NCI-H2029 (cell line): ENCODE data around the gene MYO18A.
"Not testable (repeated sequence)": the region's sequence is repeated elsewhere in the genome, so short reads cannot be mapped to it uniquely, and the experiment has no call there.

Experiments used
- DNase-seq: peaks from one replicate; lab custom pipeline; 2025; lab: John Stamatoyannopoulos, UW

MYO18A gene, protein sequence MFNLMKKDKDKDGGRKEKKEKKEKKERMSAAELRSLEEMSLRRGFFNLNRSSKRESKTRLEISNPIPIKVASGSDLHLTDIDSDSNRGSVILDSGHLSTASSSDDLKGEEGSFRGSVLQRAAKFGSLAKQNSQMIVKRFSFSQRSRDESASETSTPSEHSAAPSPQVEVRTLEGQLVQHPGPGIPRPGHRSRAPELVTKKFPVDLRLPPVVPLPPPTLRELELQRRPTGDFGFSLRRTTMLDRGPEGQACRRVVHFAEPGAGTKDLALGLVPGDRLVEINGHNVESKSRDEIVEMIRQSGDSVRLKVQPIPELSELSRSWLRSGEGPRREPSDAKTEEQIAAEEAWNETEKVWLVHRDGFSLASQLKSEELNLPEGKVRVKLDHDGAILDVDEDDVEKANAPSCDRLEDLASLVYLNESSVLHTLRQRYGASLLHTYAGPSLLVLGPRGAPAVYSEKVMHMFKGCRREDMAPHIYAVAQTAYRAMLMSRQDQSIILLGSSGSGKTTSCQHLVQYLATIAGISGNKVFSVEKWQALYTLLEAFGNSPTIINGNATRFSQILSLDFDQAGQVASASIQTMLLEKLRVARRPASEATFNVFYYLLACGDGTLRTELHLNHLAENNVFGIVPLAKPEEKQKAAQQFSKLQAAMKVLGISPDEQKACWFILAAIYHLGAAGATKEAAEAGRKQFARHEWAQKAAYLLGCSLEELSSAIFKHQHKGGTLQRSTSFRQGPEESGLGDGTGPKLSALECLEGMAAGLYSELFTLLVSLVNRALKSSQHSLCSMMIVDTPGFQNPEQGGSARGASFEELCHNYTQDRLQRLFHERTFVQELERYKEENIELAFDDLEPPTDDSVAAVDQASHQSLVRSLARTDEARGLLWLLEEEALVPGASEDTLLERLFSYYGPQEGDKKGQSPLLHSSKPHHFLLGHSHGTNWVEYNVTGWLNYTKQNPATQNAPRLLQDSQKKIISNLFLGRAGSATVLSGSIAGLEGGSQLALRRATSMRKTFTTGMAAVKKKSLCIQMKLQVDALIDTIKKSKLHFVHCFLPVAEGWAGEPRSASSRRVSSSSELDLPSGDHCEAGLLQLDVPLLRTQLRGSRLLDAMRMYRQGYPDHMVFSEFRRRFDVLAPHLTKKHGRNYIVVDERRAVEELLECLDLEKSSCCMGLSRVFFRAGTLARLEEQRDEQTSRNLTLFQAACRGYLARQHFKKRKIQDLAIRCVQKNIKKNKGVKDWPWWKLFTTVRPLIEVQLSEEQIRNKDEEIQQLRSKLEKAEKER (N-terminal part only)

DNA sequence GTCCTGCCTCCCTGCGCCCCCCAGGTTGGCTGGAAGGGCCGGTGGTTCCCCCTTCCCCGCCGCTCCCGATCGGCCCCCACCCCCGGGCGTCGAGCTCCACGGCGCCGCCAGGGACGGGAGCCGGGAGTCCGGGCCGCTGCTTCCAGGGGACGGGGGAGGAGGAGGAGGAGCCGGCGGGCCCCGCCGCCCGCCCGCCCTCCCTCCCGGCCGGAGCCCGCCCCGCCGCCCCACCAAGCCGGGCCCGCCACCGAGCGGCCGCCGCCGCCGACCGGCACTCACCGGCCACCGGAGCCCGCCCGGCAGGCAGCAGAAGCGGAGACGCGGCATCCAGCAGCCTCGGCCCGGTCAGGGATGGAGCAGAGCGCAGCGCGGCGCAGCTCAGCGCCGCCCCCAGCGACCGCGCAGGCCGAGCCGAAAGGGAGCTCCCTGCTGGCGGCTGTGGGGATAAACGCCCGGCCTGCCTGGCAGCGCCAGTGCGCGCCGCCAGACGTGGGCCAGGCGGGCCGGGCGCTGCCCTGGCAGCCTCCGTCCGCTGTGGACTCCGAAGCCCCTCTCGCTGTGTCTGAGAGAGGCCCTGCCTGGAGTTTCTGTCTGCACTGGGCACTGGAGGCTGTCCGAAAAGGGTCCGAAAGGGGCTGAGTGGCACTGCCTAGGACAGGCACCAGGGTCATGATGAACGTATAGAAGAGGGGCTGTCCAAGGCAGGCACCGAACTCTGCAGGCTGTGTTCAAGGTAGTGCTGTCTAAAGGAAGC is at the start of gene MYO18A:
Gene MYO18A (minus strand): TSS at position 365 of the 754 bp plus-strand sequence. CDS start 13,458 bp downstream, outside the sequence.
- DNase-seq = peak; percentile 66

DNA sequence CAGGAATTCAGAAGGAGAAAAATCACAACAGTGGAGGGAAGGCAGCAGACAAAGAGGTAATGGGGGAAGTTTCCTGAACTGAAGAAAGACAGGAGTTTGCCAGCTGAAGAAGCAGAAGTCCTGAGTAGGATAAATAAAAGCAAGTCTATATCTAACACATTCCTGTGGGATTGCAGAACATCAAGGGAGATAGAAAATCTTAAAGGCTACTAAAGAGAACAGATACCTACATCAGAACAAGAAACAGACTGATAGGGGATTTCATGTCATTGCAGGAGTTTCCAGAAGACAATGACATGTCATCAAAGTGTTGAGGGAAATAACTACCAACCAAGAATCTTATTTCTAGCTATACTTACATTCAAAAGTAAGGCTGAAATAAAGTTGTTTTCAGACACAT is 45.2 kb upstream of the MYO18A start:
- no peak for DNase-seq

DNA sequence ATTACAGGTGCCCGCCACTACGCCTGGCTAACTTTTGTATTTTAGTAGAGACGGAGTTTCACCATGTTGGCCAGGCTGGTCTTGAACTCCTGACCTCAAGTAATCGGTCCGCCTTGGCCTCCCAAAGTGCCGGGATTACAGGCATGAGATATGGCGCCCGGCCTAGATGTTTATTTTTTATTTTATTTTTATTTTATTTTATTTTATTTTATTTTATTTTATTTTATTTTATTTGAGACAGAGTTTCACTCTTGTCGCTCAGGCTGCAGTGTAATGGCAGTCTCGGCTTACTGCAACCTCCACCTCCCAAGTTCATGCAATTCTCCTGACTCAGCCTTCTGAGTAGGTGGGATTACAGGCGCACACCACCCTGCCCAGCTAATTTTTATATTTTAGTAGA is 41.1 kb upstream of the MYO18A start:
- not testable (repeated sequence) for DNase-seq

DNA sequence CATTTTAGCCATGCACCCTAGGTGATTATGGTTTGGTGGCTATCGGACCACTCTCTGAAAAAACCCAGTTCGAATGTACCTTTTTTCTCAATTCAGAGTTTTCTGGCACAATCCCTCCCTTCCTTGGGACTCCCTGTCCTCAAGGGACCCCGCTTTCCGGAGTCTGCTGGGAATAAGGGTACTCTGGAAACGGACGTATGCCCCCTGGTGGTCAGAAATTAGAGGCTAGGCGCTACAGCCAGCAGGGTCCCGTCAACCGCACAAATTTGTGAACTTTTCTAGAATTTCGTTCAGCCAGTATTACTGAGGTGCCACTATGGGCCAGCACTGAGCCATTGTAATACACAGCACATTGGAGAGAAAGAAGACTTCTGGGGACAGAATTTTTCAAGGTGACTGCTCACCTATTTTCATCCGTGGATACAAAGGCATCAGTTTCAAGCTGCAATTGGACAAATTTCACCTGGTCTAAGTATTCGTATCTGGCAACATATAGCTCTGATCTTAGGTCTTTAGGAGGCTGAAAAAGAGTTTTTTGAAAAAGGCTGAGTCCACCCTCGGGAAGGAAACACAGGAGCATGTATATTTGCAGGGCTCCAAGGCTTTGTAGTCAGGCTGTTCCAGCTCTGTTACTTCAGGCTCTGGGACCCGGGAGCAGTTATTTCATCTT is 39.3 kb upstream of the MYO18A start:
- peak; percentile 45 for DNase-seq

DNA sequence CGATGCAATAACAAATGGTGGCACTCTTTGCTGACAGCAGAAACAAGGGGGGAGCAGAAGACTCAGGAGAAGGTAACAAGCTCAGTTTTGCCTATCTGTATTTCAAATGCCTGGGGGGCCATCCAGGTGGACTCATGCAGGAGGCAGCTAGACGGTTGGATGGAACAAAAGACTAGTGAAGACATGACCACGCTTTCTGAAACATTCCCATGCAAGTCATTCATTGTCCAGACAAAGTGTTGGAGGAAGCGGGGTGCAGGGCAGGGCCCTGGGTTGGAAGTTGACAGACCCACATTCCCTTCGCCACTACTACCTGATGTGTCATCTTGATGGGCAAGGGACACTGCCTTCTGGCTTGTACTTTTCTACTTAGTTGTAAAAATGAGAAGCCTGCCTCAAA is 36.7 kb upstream of the MYO18A start:
- no peak for DNase-seq

DNA sequence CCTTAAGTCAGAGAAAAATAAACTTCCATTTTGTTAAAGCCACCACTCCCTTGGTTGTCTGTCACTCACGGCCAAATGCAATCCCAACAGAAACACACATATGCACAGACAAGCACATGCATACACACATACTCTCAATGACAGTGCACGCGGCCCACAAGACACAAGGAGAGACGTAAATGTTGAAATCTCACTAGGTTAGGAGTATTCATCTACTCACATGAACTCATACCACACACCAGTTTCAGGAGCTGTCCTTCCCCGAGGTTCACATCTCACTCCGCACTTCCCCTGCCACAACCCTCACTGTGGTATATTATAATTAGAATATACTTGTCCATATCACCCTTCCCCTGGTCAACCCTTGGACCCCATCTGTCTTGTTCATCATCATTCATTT is 36.0 kb upstream of the MYO18A start:
- DNase-seq = no peak

DNA sequence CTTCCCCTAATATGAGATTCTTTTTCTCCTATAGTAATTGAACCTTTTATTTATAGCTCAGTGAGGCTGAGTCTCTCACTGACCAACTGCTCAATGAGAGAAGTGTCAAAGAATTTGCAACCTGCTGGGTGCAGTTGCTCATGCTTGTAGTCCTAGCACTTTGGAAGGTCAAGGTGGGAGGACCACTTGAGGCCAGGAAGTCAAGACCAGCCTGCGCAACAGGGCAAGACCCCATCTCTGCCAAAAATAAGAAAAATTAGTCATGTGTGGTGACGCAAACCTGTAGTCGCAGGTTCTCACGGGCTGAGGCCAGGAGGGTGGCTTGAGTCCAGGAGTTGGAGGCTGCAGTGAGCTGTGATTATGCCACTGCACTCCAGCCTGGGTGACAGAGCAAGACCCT is 35.5 kb upstream of the MYO18A start:
- no peak for DNase-seq

DNA sequence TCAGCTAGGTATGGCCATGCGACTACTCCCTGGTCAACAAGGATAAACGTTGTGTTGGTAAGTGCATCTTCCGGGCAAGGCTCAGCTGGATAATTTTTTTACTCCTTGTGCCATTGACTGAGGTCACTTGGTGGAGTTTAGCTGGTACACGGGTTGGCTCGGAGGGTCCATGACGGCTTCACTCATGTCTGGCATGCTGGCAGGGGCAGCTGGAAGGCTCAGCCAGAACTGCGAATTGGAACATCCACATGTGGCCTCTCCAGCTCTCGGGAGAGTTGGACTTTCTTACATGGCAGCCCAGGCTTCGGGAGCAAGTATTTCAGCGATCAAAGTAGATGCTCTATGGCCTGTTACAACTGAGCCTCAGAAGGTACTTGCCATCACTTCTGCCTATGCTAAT is 35.0 kb upstream of the MYO18A start:
- no peak for DNase-seq

DNA sequence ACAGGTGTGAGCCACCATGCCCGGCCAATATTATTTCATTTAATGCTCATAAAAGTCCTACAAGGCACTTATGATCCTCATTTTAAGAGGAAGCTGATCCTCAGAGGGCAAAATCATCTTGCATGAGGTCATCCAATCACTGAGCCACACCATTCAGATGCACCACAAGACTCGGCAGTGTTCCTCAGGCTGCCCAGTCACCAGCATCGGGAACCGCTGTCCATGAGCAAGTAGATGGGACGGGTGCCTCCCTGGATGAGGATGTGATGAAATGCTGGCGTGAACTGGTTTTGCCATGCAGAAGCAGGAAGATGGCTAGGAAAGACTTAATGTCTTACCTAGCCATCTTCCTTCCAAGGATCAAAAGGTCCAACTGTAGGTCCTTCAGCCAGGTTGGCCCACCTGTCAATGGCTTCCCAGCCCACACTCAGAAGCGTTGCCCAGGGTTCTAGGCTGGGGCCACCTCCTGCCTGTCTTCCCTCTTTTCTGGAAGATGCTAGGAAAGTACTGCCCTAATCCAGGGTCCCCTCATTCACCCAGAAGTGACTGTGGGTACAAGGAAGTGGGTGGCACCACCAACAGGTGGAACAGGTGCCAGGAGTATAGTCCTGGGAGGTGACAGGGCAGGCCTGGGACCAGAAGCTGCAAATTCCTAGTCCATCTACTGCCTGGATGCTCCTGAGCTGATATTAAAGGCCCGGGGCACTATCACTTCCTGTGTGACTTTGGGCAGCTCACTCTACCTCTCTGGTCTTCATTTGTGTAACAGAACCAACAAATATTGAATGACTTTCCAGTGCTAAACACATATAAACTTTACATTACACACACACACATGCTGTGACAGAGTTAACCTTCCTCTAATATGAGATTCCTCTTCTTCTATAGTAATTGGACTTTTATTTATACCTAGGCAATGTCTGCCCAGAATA is 34.3 kb upstream of the MYO18A start:
- no peak for DNase-seq

DNA sequence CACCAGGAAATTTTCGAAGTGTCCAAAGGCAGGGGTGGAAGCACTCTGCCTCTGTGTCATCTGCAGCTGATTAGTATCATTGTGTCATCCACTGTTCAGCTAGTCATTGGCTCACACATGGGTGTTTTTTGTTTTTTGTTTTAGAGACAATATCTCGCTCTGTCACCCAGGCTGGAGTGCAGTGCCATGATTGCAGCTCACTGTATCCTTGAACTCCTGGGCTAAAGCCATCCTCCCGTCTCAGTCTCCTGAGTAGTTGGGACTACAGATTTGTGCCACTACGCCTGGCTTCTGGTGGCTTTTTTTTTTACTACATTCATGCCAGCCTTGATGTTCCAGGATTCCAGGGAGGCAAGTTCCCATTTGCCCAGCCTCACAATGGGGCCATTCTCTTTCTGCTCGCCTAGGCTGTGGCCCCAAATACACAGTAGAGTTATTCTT is 32.5 kb upstream of the MYO18A start:
- DNase-seq = no peak

DNA sequence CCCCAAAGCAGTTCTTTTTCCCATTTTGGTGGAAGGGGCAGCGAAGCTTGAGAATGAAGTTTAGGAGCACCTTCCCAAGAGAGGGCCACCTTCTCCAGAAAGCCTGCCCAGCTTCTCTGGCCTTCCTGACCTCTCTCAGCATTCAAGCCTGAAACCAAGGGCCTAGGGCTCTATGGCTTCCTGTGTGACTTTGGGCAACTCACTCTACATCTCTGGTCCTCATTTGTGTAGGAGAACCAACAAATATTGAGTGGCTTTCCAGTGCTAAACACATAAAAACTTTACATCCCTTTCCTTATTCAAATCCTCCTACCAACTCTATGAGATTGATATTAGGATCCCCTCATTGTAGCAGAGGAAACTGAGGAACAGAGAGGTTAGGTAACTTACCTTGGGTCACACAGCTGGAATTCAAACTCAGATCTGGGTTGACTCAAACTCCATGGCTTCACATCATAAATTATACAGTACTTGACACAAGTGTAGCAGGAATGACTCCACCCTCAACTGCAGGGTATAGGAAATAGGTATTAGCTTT is 32.0 kb upstream of the MYO18A start:
- no peak for DNase-seq

DNA sequence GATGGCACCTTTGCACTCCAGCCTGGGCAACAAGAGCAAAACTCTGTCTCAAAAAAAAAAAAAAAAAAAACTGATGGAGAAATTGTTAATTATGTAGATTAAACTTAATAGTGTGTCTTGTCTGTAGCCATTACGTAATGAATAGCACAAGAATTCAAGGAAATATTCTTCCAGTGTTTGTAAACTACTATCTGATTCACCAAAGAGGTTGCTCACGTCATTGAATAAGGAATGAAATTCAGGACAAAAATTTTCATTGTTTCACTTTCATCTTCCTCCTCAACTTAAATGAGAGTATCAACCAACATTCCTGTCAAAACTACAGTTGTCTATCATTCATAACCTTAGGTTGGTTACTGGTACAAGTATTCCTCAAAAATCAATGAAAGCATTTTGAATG is 30.7 kb upstream of the MYO18A start:
- no peak for DNase-seq

DNA sequence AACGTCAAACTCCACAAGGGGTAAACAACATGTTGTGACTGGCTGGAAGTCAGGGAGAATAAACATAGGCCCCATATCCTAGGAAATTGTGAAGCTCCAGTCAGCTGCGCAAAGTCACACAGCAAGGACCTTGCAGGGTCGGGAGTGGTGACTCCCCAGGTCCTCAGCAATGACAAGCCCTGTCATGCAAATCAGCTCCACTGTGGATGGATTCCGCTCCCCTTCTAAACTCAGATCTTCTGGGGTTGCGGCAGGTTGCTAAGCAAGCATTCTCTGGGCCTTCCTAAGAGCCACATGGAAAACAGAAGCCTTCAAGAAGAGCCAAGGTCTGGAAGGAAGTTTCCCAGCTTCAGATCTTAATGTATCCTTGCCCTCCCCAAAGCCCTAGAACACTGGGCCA is 28.9 kb upstream of the MYO18A start:
- DNase-seq = no peak

DNA sequence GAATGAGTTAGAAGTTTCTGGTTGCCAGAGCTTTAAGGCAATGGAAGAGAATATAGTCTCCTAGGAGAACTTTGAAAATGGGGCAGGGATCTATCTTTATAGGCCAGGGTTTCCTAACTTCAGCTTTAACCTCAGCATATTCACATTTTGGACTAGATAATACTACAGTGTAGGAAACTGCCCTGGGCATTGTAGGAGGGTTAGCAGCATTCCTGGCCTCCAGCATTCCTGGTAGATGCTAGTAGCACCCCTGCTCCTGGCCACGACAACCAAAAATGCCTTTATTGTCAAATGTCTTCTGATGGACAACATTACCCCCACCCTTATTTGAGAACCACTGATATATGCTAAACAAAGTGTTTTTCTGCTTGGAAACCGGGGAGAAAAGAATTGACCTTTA is 27.8 kb upstream of the MYO18A start:
- no peak for DNase-seq

DNA sequence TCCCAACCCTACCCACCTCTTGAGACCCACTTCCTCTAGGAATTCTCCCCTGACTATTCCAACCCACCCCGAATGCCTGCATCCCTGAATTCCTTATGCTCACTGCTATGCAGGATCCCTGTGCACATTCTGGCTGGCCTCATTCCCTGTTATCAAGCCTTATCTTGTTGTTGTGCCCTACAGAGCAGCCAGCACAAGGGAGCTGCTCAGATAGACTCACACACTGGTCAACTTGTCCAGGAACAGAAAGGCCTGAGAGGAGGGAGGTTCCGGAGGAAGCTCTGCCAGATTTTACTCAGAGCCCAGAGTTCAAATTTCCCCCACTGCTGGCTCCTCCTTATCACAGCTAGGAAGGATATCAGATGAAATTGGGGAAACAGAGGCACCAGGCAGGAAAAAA is 24.8 kb upstream of the MYO18A start:
- no peak for DNase-seq

DNA sequence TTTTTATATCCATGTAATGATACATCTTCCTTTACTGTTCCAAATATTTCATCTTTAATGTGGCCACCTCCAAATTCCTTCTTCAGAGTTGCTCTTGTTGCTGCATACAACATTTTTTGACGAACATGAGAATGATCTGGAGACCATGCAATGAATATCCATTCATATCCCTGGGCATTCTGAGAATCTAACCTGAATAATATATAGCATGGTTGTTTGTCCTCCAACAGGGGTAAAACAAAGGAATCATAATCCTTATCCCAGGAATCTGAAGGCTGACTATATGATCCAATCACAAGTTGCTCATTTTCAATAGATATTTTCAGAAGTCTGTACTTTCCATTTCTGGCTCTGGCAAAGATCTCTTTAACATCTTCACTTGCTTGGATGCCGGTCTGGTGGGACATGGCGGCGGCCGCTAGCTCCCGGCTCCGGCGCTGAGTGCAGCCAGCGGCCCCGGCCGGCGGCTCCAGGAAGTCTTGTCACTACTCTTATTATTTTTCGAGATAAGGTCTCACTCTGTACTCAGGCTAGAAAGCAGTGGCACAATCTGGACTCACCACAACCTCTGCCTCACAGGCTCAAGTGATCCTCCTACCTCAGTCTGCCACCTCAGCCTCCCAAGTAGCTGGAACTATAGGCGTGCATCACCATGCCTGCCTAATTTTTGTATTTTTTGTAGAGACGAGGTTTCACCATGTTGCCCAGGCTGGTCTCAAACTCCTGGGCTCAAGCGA is 24.0 kb upstream of the MYO18A start:
- DNase-seq = not testable (repeated sequence)

DNA sequence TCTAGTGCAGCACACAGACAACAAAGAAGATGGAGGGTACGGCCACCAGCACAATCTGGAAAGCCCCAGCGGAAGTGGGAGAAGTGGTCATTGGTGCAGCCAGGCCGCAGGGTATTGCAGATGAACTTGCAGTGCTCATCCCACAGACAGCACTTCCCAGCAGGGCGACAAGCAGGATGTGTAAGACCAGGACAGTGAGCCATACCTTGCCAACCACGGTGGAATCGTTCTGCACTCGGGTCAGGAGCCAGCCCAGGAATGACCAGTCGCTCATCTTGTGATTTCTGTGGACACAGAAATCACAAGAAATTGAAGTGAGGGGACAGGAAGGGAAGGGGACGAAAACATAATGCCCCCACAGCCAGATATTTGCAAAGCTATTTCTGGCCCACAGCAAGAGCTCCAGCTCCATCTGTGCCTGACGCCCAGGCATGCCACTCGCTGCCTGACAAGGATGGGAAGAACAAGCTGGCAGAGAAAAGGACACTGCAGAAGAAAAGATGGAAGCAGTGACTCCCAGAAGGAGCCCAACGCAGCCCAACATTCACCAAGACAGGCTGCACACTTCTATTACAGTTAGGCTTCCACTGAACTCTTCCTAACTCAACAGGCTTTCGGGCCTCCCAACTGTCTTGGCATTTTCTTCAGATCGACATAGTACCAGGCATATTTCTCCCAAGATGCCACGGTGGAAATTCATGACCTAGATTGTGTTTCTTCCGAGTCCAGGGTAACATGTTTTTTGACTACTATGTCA is 17.5 kb upstream of the MYO18A start:
- no peak for DNase-seq
